HG03457 (cell line): ENCODE measurements around the gene MUC5AC.

ENCODE experiments used
- ATAC-seq: cut with Tn5 transposase; IDR thresholded peaks from one replicate; pipeline ENCODE4 v1.9.1; 2021; ENCODE audit warnings: moderate number of reproducible peaks; ENCODE audit not compliant: unreplicated experiment

Gene MUC5AC

GRCh38 chr11:1193326-1194230, 35.8 kb downstream of the MUC5AC start:
- no peak for ATAC-seq

GRCh38 chr11:1194231-1194976, 36.7 kb downstream of the MUC5AC start:
- ATAC-seq: no peak

GRCh38 chr11:1194977-1195681, 37.4 kb downstream of the MUC5AC start:
- no peak for ATAC-seq

GRCh38 chr11:1195682-1196515, 38.1 kb downstream of the MUC5AC start:
- ATAC-seq: no peak

- no peak for ATAC-seq
Measured at GRCh38 chr11:1196516-1197391, 39.0 kb downstream of the MUC5AC start.

GRCh38 chr11:1197431-1197885, 39.7 kb downstream of the MUC5AC start:
- ATAC-seq: no peak

- no peak for ATAC-seq
Measured at GRCh38 chr11:1197886-1198560, 40.3 kb downstream of the MUC5AC start.

GRCh38 chr11:1198561-1199240, 40.9 kb downstream of the MUC5AC start:
- ATAC-seq: no peak

- no peak for ATAC-seq
Measured at GRCh38 chr11:1199241-1199750, 41.5 kb downstream of the MUC5AC start.

GRCh38 chr11:1199751-1200610, 42.2 kb downstream of the MUC5AC start:
- ATAC-seq: no peak

- no peak for ATAC-seq
Measured at GRCh38 chr11:1200611-1201191, 42.9 kb downstream of the MUC5AC start.

- ATAC-seq: no peak
Measured at GRCh38 chr11:1201395-1202153, 43.8 kb downstream of the MUC5AC start.

- no peak for ATAC-seq
Measured at GRCh38 chr11:1202154-1202775, 44.5 kb downstream of the MUC5AC start.

GRCh38 chr11:1202776-1203504, 45.2 kb downstream of the MUC5AC start:
- no peak for ATAC-seq
